Activated T-cell treated with anti-CD3 and anti-CD28 coated beads for 48 hours (primary cell): Measurements from ENCODE around the gene KMT5B.
"Not testable (repeated sequence)": the region's sequence is repeated elsewhere in the genome, so short reads cannot be mapped to it uniquely, and the experiment has no call there.

Source experiments
- DNase-seq: peaks from one replicate; pipeline ENCODE4 v3.0.0-alpha.2; 2020; ENCODE audit warnings: low read depth

The KMT5B gene

DNA sequence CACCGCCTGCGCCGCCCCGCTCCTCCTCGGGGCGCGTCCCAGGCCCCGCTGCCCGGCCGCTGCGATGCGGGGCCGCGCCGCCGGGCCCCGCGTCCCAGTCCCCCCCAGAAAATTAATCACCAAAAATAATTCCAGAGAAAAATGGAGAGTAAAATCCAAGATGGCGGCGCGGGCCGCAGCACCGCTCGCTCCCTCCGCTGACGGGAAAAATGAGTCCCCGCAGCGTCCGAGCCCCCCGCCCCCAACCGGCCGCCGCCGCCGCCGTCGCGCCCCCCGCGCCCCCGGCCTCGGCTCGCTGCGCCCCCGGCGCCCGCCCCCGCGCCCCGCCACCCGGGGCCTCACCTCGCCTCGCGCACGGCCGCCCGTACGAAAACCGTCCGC, at the start of gene KMT5B:
Gene KMT5B (minus strand): TSS at position 162 of the 381 bp plus-strand sequence. CDS start 23,220 bp downstream, outside the sequence.
- no peak for DNase-seq

DNA sequence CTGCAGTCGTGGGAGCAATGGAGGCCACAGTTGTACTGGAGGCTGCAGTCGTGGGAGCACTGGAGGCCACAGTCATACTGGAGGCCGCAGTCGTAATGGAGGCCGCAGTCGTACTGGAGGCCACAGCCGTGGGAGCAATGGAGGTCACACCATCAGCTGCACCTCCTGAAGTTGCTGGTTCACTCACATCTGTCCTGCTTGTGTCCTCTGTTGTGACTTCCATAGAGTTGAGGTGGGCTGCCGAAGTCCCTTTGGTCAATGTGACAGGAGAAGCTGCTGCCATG, 49.4 kb upstream of the KMT5B start:
- DNase-seq: no peak

DNA sequence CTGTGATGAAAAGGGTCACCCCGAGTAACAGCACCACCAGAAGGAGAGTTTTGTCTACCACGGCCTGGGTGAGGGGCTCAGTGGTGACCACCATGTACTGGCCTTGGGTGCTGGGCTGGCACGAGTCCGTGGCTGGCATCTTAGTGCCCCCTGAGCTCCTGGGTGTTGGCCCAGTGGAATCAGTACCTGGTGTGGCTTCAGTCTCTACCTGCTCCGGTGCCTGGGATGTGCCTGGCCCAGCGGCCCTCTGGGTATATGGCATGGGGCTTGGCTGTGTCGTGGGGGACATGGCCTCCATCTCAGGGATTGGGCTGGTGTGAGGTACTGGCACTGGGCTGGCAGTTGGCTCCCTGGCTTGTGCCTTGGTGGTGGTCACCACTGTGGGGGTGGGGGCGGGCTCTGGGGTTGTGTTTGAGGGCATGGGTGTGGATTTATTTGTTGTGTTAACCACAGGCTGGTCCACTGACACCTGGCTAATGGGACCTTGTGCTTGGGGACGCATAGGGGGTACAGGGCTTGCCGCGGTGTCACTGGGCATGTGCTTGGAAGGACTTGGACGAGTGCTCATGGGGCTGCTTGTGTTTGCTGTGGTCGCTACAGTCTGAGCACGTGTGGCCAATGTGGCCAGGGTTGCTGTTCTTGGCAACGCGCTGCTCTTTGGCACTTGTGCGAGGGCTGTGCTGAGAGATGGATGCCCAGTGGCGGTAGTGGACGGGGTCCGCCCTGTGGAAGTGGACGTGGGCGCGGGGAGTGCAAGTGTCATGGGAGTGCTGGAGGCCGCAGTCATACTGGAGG, 48.9 kb upstream of the KMT5B start:
- no peak for DNase-seq

DNA sequence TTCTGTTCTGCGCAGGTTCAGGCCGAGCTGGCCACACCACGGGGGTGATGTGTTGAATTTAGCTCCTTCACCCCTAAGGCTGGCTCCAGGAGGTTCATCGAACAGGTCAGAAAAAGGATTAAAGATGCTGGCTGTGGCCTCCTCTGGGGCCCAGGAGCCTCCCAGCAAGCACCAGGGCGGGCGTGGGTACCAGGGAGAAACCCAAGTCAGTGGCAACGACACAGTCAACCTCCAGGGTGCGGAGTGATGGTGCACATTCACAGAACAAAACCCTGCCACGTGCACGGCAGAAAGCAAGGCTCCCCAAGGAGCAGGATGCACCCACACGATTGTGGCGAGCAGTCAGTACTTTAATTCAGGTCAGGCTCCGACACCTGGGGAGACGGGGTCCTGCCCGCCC, 47.9 kb upstream of the KMT5B start:
- DNase-seq: no peak

DNA sequence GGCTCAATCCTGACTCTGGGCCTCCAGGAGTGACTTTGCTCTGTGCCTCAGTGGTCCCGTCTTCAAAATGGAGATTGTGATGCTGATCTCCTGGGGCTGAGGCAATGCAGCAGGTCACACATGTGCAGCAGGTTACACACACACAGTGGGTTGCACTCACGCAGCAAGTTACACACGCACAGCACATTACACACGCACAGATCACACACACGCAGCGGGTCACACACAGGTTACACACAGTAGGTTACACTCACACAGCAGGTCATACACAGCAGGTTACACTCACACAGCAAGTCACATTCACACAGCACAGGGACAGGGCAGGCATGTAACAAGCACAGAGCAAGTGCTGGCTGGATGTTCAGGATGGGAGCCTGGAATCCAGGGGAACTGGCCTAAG, 47.4 kb upstream of the KMT5B start:
- DNase-seq: no peak

DNA sequence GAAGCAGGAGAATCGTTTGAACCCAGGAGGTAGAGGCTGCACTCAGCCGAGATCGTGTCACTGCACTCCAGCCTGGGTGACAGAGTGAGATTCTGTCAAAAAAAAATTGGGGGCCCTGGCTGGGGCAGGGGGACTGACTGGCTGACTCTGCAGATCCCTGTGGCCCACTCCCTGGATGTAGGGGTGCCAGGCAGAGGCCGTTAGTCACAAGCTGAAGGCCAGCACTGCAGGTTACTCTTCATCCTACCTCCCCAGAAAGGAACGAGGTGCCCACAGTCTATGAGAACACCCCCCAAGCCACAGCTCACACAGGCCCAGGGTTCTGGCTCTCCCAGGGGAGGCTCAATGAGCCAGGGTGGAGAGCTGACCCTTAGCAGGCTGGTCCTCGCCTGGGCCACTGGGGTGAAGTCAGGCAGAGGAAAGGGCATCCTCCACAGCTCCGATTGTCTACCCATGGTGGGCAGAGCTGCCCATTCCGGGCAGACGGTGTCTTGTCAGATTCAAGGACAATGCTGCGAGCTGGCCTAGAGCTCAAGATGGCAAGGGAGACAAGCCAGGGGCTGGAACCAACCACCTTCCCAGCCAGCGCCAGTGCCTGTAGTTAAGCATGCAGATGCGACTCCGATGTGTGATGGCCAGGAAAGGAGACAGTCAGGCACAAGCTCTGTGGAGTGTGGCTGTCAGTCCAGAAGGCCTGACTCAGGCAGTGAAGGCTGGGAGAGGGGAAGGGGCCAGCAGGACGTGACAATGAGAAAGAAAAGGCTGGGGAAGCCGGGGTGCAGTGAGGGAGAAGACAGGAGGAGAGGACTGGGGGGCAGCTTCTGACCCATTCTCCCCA, 46.2 kb upstream of the KMT5B start:
- no peak for DNase-seq

DNA sequence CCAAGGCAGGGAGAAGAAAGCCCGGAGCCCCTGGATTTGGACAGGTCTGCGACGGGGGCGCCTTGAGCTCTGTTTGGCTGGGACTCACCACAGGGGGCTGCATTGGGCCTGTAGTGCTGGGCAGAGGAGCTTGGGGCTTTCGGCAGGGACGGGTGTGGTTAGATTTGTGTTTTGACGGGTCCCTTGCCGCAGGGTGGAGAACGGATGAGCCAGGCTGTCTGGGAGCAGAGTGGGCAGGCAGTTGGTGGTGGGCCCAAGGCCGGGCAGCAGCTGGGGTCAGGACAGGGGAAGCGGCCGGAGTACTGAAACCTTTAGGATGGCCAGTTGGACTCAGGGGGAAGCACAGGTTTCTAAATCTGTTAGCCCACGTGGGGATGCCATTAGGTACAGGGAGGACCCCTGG, 45.3 kb upstream of the KMT5B start:
- DNase-seq: no peak

DNA sequence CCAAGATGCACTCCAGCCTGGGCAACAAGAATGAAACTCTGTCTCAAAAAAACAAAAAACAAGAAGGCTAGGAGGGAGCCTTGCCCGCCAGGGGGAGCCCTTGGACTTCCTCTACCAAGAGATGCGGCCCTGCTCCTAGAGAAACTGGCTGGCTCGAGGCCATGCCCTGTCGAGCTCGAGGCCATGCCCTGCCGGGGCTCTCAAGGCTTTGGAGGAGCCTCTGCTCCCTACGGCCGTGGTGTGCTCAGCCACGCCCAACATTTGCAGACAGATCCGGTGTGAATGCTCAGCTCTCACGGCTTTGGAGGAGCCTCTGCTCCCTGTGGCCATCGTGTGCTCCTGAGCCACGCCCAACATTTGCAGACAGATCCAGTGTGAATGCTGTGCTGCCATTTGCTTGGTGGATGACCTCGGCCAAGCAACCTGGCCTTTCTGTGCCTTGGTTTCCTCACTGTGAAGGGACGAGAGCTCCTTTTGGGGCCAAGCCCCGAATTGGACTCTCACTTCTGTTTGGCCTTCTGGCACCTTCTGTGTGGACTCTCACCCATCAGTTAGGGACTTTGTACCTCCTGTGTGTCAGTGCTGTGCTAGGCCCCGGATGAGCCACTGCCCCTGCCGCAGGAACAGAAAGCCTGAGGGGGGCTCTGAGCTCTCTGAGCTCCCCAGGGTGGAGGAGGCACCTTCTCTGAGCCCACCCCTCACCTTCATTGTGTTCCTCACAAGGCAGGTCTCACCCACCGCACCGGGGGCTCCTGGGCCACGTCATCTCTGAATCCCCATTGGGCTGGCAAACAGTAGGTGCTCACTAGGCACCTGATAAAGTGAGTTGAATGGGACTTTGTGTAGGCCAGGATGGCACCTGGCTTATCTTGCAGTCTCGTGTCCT, 44.6 kb upstream of the KMT5B start:
- peak; percentile 89 for DNase-seq

DNA sequence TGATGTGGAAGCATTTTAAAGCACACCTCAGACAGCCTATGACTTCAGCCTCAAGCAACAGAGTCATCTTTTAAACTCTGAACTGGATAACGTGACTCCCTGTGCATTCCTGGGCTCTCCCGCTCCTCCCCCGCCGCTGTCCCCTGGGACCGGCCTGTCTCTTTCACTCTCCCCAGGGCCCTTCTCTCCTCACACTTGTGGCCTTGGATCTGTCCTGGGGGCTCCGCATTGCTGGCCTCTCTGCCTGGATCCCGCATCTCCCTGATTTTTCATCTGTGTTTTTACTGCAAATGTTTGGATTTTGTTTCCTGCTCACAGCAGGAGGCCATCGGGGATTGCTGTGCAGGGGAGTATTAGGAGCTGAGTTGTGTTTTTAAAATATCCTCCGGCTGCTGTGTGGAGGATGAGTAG, 43.2 kb upstream of the KMT5B start:
- DNase-seq: no peak

DNA sequence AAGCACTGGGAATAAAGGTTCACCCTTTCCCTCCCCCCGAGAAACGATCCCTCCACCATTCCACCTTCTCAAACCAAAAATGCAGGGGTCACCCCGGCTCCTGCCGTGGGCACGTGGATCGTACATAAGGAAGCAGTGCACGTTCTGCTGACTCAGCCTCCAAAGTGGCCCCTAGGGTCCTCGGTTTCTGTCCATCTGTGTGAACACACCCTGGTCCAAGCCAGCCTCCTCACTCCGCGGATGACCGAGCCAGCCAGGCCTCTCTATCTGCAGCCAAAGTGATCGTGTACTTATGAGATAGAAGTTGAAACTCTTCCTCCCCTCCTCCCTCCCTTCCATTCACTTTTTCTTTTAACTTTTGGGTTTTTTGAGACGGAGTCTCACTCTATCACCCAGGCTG, 42.4 kb upstream of the KMT5B start:
- DNase-seq: no peak

DNA sequence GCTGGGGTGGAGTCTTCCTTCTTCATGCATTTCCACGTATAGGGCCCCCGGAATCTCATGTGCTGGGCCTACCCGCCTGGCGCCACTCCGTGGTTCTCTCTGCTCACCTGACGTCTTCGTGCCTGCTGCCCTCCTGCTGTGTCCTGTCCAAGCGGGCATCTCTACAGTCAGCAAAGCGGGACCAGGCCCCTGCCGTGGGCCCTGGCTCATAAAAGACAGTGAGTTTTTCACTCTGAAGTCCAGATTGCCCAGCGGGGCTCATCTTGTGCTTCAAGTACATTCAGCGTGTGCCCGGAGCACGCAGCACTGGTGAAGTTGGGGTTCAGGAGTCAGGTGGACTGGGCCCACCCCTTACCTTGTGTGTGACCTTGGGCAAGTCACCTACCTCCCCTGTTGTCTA, 41.3 kb upstream of the KMT5B start:
- DNase-seq: no peak

DNA sequence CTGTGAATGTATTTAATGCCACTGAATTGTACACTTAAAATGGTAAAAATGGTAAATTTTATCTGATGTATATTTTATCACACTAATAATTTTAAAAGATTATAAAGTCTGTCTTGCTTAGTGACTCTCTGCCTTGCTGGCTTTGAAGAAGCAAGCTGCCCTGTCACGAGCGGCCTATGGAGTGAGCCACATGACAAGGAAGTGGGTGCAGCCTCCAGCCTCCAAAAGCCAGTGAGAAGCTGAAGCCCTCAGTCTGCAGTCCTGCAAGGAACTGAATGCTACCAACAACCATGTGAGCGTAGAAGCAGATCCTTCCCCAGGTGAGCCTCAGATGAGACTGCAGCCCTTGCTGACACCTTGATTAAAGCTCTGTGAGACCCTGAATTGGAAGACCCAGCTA, 38.7 kb upstream of the KMT5B start:
- no peak for DNase-seq

DNA sequence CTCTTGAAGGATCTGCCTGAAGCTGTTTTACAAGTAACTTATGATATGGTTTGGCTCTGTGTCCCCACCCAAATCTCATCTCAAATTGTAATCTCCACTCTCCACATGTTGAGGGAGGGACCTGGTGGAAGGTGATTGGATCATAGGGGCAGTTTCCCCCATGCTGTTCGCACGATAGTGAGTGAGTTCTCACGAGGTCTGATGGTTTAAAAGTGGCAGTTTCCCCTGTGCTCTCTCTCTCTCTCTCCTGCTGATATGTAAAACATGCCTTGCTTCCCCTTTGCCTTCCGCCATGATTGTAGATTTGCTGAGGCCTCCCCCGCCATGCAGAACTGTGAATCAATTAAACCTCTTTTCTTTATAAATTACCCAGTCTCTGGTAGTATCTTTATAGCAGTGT, 31.8 kb upstream of the KMT5B start:
- not testable (repeated sequence) for DNase-seq

DNA sequence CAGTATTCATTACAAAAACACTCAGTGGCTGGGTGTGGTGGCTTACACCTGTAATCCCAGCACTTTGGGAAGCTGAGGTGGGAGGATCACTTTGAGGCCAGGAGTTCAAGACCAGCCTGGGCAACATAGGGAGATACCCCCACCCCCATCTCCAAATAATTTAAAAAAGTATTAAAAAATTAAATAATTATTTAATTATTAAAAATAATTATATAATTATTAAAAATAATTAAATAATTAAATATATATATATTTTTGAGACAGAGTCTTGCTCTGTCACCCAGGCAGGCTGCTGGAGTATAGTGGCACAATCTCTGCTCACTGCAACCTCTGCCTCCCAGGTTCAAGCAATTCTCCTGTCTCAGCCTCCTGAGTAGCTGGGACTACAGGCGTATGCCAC, 30.8 kb upstream of the KMT5B start:
- DNase-seq: not testable (repeated sequence)

DNA sequence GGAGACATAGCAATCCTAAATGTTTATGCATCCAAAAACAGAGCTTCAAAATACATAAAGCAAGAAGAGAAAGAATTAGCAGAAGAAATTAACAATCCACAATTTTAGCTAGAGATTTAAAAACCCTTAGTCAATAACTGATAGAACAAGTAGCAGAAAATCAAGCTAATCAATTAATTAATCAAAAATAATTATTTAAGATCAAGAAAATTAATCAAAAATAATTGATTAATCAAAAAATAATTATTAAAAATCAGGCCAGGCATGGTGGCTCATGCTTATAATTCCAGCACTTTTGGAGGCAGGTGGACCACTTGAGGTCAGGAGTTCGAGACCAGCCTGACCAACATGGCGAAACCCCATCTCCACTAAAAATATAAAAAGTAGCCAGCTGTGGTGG, 29.5 kb upstream of the KMT5B start:
- no peak for DNase-seq

DNA sequence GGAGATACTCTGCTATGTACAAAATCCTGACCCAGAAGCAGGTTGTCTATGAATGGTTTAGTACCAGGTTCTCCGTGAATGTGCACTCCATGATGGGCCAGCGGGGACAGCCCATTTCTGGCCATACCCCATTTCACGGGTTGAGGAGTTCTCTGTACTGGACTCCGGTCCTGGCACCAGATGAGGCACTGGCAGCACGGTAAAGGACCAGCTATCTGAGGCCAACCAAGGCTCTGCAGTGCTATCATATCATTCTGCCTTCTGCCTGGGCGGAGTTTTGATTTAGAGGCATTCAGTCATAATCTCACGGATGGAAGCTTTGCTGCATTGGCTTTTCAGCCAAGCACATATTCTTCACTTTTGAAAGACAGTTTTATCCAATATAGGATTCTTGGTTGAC, 18.5 kb upstream of the KMT5B start:
- DNase-seq: no peak

DNA sequence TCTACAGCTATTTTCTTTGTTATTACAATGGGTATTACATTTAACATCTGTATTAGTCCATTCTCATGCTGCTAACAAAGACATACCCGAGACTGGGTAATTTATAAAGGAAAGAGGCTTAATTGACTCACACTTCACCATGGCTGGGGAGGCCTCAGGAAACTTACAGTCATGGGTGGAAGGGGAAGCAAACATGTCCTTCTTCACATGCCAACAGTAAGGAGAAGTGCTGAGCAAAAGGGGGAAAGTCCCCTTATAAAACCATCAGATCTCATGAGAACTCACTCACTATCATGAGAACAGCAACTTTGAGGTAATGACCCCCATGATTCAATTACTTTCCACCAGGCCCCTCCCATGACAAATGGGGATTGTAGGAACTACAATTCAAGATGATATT, 16.5 kb upstream of the KMT5B start:
- DNase-seq: no peak

DNA sequence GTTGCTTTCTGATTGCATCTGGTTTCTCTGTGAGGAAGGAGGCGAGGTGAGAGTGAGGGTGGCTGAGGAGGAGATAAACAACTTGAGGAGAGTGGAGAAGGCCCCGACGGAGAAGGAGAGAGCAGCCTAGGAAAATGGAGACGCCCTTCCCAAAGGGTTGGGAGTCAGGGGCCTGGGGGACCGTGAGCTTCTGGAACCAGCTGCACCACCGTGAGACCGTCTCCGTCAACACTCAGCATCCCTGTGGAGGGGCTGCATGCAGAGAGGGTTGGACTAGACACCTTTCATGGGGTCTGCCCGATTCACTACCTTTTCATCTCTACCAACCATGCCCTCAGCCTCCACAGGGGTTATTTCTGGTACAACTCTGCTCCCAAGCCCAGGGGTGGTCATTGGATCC, 13.3 kb upstream of the KMT5B start:
- no peak for DNase-seq

DNA sequence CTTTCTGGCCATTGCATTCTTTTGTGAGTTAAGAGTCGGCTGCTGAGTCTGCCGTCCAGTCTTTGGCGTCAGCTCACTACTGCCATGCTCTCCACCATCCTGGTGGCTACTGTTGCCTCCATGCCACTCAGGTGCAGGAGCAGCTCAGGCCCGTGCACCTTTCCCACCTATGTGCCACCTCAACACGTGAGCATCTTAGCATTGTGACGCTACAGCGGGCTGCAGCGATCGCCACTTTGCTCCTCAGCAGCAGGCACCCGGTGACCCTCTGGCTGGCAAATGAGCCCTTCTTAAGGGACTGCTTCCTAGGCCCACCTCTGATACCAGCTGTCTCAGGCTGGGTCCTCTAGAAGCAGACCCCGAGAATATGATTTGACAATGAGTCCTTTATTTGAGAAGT, 11.5 kb upstream of the KMT5B start:
- no peak for DNase-seq

DNA sequence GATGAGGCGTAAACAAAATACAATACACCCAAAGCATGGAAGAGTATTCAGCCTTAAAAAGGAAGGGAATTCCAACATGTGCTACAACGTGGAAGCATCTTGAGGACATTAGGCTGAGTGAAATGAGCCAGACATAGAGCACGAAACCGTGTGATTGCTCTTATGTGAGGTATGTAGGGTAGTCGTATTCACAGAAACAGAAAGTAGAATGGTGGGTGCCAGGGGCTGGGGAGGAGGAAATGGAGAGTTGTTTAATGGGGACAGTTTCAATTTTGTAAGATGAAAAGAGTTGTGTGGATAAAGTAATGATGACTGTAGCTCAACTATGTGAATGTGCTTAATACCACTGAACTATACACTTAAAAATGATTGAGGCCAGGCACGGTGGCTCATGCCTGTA, 10.2 kb upstream of the KMT5B start:
- DNase-seq: no peak

DNA sequence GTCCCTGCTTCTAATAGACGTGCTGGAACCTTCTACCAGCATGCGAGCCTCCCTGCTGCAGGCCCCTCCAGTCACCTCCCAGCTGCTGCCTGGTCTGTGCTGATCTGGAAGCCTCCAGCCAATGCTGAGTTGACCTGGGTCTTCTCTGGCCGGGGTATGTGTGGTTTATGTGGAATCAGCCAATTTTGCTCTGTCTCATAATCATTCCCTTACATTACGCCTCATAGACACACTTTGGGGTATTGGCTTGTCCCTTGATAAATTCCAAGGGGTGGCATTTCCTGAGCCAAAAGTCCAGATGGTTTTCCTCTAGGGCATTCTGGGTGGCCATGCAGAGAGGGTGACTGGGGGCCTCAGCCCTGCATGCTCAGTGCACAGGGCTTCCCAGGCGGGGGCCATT, 8.3 kb upstream of the KMT5B start:
- DNase-seq: no peak

DNA sequence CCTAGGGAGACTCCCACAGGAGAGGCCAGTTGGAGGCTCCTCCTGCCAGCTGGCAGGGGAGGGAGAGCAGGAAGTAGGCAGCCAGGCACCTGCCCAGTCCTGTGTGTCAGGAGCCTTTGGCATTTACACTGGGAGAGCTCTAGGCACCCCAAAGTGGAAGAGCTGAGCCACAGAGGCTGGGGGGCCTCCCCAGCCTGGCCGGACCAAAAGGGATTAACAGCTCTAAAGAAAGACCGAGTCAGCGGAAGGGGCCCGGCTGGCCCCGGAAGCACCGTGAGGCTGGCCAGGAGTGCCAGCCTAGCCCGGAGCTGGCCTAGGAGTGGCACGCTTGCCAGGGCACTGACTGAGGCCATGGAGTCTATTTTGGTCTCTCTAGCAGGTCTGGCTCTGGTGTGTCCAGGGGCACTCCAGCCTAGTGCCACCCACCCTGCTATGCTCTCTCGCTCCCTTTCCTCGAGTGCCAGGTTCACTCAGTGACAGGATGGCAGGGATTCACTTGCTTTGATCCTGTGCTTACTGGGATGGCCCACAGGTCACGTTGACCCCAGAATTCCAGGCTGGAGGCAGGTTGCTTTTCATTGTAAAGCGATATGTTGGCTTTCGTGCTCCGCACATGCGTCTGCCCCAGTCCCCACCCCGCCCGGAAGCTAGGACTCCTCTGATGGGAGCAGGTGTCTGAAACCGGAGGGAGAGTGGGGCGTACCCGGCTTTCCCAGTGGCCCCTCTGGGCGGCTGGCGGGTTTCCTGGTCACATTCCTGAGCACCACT, 3.3 kb upstream of the KMT5B start:
- no peak for DNase-seq
